ENCODE data around the gene P3H3.
A peak's percentile ranks its signal among the peaks of the same experiment; 100 is the strongest.
"Not testable (repeated sequence)": the region's sequence is repeated elsewhere in the genome, so short reads cannot be mapped to it uniquely, and the experiment has no call there.

P3H3 gene

DNA sequence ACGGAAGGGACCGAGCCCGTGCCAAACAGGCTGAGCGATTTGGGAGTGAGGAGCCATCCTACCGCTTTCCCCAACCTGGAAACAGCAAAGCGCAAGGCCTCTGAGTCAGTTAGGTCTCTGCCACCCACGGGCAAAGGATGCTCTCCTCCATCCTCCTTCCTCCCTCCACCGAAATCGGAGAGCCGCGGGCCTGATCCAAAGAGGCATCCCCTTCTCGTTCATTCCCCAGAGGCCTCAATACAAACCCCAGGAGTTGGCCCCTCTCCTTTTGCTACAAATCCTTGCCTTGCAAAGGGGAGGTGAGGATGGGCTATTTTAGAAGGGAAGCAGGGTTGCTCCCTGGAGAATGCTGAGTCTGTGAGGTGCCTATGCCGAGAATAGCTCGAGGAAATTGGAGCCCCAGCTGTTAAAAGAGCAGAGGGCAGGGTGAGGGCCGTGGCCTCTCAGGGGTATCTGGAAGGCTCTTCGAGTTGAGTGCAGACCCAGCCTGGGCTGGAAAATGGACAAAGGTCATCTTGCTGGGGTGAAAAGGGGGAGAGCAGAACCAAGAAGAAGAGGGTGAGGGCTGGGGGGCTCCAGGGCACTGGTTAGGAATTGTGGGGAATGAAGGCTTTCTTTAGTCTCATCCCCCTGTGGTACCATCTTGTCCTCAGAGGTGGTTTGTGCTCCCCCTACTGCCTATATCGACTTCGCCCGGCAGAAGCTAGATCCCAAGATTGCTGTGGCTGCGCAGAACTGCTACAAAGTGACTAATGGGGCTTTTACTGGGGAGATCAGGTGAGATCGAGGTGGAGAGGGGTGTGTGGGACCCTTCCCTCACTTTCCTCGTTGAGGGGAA is 40.2 kb downstream of the P3H3 start:
- DNase-seq, result no peak

DNA sequence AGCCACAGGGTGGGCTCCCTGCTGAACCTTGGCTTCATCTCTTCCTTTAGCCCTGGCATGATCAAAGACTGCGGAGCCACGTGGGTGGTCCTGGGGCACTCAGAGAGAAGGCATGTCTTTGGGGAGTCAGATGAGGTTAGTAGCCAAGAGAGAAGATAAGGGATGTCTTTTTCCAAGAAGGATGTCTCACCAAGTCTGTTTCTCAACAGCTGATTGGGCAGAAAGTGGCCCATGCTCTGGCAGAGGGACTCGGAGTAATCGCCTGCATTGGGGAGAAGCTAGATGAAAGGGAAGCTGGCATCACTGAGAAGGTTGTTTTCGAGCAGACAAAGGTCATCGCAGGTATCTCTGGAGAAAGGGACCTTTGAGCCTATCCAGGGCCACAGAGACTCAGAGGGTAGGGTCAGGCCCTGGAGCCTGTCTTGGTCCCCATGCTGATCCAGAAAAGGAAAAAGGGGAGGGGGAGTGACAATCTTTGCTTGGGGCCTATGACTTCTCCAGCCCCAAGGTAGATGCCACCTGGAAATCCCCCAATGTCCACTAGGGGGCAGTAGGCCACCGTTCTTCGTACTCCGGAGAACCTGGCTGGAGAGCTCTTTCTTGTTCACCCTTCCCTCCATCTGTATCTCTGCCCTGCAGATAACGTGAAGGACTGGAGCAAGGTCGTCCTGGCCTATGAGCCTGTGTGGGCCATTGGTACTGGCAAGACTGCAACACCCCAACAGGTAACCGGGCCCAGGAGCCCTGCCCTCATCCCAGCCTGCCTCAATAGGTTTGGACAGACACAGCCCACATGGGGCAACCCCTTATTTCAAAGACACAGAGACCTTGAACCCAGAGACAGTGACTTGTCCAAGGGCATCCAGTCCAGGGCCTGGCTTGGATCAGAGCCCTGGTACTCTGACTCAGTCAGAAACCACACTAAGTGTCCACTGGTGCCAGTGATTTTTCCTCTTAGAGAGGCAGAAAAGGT is 41.1 kb downstream of the P3H3 start:
- peak; percentile 62 for DNase-seq

DNA sequence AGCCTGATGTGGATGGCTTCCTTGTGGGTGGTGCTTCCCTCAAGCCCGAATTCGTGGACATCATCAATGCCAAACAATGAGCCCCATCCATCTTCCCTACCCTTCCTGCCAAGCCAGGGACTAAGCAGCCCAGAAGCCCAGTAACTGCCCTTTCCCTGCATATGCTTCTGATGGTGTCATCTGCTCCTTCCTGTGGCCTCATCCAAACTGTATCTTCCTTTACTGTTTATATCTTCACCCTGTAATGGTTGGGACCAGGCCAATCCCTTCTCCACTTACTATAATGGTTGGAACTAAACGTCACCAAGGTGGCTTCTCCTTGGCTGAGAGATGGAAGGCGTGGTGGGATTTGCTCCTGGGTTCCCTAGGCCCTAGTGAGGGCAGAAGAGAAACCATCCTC is 42.1 kb downstream of the P3H3 start:
- DNase-seq, result not testable (repeated sequence)

DNA sequence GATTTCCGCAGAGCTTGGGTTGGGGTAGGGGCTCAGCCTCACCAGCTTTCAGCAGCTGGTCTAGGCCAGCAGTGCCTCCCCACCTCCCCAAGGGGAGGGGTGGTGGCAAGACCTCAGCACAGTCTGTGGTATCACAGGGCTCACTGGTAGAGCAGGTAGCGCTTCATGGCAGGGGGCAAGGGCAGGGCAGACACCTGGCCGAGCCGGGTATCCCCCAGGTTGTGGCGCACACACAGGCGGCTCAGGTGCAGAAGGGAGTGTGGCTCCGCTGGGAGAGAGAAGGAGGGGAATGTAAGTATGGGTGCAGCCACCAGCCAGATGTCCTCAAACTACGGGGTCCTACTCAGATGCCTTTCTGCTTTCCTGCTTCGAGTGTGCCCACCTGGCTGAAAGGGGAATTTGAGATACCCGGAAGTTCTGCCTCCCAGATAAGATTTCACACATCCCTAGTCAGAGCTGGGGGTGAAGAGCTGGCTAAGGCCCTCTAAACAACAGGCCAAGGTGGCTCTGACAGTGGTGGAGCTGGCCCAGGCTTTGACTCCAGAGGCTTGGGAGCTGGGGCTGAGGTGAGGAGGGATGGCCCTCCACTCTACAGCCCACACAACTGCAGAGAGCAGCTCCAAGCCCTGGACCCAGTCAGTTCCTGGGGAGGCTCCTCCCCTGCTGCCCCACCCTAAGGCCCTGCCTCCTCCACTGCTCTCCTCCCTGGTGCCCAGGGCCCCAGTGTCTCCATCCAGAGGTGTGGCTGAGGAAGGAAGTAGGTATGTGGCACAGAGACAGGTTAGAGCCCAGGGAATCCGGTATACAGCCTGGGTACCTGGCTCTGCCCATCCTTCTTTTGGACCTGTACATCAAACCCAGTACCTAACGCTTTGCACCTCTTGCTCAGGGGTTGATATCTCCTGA is 43.1 kb downstream of the P3H3 start:
- no peak for DNase-seq

DNA sequence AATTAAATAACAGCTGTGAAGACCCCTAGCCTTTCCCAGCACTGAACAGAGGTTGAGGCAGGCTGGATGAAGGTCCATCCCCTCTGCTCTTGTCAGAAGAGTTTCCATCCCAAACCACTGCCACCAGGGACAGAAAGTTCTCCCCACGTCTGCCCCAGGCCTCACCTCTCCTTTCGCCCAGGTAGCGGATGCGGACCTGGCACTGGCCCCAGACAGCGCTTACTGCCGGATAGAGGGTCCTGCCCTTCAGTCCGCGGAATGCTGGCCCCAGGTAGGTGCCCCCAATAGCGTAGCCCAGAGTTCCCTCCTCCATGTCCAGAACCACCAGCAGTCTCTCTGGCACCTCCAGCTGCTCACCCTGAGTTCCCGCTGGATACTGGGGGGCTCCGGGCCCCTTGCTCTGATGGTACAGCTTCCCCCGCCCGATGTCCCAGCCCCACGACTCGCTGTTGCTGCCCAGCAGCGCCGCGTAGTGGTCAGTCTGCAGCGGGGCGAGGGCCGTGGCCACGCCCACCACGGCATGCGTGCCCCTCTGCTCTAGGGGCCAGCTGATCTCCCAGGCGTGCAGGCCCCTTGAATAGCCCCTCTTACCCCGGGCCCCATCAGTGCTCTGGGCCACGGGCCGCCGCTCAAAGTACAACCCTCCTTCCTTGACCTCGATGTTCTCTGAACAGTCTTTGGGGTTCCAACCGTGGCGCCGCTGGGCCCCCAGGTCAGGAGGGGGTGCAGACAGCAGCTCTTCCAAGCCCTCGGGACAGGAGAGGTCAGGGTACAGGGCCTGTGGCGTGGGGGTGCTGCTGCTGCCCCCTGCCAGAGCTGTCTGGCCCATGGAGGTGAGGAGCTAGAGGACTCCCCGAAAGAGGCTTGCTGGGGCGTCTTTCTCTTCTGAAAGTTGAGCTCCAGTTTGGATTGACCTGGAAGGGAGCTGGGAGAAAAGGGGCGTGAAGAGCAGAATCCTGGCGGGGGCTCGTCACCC is 44.2 kb downstream of the P3H3 start:
- DNase-seq, result peak; percentile 48

DNA sequence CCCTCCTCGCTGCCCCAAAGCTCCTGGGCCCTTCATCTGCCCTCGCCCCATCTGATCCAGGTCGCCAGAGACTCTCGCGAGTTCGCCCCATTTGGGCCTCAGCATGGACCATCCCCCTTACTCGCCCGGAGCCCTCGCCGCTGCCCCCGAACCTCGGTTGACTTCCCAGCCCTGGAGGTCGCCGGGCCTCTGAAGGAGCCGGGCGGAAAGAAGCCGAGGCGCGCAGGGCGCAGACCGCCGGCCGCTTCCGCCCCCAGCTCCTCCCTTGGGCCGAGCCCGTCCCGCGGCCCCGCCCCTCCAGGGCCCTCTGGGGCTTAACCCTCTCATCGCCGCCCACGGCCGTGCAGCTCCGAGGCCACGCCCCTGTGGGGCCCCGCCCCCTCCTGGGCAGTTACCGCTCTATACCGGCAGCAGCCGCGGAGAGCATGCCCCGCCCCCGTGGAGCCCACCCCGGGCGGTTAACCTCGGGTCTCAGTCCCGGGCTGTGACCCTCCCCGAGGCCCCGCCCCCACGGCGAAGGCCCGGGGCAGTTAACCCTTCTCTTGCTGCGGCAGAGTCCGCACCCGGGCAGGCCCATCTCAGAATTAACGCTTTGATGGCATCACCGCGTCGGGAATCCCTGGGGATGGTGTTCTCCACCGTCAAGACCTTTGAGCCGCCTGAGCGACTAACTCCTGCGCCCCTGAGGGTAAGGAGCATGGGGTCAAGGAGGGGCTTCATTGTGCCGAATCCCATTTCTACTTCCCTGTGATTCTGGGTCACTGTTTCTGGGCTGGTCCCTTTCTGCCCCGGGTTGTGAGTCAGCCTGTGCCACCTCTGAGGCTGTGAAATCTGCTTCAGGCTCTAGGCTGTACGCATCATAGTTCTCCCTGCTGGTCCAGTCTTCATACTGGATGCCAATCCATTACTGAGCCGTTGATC is 45.1 kb downstream of the P3H3 start, which contains the start of gene SPSB2:
SPSB2 (minus strand) TSS at position 210 of the 921 bp plus-strand sequence. CDS start 402 bp downstream, outside the sequence.
- peak; percentile 89 for DNase-seq

DNA sequence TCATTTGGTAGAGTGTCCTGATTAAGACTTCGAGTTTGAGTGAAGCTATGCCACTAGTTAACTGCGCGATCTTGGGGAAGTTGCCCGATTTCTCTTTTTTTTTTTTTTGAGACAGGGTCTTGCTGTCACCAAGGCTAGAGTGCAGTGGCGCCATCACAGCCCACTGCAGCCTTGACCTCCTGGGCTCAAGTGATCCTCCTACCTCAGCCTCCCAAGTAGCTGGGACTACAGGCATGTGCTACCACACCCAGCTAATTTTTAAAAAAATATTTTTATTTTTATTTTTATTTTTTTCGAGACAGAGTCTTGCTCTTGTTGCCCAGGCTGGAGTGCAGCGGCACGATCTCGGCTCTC is 45.8 kb downstream of the P3H3 start:
- not testable (repeated sequence) for DNase-seq

DNA sequence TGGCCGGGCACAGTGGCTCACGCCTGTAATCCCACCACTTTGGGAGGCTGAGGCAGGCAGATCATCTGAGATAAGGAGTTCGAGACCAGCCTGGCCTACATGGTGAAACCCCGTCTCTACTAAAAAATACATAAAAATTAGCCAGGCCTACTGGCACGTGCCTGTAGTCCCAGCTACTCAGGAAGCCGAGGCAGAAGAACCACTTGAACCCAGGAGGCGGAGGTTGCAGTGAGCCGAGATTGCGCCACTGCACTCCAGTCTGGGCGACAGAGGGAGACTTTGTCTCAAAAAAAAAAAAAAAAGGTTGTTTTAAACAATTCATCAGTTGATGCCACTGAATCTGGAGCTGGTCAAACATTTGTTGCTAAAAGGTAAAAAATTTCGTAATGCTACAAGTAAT is 51.6 kb downstream of the P3H3 start:
- not testable (repeated sequence) for DNase-seq

DNA sequence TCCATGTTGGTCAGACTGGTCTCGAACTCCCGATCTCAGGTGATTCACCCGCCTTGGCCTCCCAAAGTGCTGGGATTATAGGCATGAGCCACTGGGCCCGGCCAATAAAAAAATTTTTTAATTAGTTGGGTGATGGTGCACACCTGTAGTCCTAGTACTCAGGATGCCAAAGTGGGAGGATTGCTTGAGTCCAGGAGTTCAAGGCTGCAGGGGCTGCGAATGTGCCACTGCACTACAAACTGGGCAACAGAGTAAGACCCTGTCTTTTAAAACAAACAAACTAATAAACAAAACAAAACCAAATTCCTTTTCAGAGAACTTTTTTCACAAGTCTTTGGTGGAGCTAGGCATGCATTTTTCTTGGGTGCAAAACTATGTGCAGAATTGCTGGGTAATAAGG is 55.0 kb downstream of the P3H3 start:
- DNase-seq, result no peak

DNA sequence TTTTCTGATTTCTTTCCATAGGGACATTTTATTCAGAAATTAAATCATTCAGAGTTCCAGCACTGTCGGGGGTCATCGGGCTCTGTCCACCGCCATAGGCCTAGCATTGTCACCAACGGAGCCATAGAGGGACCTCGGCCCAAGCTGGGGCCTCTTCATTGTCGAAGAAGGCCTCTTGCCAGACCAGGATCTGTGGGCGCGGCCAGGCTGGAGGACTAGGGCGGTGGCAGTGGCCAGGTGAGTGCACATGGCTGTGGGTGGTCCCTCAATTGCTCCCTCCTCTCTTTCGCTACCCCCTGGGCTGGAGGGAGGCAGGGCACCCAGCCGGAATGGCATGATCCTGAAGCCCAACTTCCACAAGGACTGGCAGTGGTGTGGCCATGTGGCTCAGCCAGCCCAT is 55.5 kb downstream of the P3H3 start:
- DNase-seq, result no peak

DNA sequence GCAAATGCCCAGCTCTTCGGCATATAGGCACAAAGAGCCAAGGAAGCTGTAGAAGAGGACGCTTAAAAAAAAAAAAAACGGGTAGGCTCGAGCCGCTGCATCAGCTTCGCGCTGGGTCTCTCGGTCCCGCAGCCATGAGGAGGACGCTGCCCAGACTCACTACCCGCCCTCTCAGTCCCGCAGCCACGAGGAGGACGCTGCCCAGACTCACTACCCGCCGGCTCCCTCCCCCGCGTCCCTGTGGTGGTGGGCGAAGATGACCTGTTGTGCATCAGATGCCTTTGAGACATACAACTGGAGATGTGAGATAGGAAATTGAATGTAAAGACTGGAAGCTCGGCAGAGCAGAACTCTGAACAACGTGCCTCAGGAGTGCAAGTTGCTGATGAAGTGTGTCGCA is 56.3 kb downstream of the P3H3 start:
- DNase-seq, result no peak

DNA sequence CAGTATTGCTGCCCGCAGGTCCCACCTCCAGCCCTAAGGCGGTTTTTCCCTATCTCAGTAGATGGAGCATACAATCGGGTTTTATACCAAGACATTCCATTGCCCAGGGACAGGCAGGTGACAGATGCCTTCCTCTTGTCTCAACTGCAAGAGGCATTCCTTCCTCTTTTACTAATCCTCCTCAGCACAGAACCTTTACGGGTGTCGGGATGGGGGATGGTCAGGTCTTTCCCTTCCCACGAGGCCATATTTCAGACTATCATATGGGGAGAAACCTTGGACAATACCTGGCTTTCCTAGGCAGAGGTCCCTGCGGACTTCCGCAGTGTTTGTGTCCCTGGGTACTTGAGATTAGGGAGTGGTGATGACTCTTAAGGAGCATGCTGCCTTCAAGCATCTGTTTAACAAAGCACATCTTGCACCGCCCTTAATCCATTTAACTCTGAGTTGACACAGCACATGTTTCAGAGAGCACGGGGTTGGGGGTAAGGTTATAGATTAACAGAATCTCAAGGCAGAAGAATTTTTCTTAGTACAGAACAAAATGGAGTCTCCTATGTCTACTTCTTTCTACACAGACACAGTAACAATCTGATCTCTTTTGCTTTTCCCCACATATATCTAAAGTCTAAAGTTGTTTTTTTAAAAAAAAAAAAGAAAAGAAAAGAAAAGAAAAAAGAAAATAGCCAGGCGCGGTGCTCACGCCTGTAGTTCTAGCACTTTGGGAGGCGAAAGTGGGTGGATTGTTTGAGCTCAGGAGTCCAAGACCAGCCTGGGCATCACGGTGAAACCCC is 58.2 kb downstream of the P3H3 start:
- not testable (repeated sequence) for DNase-seq

DNA sequence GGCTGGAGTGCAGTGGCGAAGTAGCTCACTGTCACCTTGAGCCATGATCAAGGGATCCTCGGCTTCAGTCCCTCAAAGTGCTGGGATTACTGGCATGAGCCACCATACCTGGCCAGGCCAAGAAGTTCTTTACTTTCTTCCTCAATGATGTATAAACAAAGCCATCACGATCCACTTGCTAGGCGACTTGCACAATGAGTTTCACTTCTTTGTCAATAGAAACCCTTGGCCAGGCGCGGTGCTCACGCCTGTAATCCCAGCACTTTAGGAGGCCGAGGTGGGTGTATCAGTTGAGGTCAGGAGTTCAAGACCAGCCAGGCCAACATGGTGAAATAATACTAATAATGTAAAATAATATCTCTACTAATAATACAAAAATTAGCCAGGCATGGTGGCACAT is 59.3 kb downstream of the P3H3 start:
- no peak for DNase-seq

DNA sequence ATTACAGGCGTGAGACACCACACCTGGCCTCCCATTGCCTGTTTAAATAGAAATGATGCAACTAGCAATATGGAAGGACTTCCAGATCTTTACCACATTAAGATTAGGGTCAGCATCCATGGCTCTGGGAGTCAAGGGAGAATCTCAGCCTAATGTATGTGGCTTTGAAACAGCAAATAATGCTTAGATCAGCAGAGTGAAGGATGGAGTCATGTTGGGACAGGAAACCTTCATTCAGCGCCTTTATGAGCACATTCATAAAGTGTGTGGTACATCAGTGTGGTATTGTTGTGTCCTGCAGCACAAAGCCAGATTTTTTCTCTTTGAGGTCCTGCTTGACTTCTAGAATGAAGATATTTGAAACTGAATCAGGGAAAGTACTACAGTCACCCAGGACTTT is 60.2 kb downstream of the P3H3 start:
- no peak for DNase-seq

DNA sequence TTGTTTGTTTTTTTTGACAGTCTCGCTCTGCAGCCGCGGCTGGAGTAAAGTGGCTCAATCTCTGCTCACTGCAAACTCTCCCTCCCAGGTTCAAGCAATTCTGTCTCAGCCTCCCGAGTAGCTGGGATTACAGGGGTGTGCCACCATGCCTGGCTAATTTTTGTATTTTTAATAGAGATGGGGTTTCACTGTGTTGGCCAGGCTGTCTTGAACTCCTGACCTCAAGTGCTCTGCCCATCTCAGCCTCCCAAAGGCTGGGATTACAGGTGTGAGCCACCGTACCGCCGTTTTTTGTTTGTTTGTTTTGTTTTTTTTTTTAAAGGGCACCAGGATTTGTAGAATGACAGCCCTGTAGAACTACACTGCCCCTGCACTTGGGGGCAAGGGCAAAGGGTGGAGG is 60.6 kb downstream of the P3H3 start:
- DNase-seq, result not testable (repeated sequence)

Measured in NCI-H2227 treated with DMSO at 0.1 percent for 48 hours (cell line).